HG03280 (cell line): ENCODE measurements around the gene BMP10.

Source experiments
- ATAC-seq: cut with Tn5 transposase; IDR thresholded peaks from one replicate; pipeline ENCODE4 v1.9.1; 2021; ENCODE audit warnings: mild to moderate bottlenecking, moderate library complexity; ENCODE audit not compliant: unreplicated experiment

Gene BMP10

GRCh38 chr2:68855550-68855949 is 15.6 kb downstream of the BMP10 start:
- no peak for ATAC-seq

GRCh38 chr2:68854476-68854875 is 16.7 kb downstream of the BMP10 start:
- ATAC-seq: no peak

DNA sequence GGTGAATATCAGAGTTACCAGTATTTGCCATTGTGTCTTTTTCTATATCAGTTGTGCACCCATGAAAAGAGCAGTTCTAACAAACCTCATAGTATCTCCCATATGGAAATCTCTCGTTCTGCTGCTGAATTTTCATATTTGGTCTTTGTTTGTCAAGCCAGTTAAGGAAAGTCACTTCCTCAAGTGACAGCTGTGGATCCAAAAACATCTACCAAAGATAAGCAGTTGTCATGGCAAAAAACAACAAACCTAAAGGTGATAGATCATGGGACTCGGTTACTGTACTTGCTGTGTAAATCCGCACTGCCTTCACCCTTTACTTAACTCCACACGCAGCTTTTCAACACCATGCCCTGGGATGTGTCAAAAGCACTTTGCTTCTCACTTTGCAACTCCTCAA is 17.3 kb downstream of the BMP10 start:
- no peak for ATAC-seq

- no peak for ATAC-seq
Observed at GRCh38 chr2:68853035-68853434, 18.2 kb downstream of the BMP10 start.

GRCh38 chr2:68850524-68850923 is 20.7 kb downstream of the BMP10 start:
- ATAC-seq: no peak

DNA sequence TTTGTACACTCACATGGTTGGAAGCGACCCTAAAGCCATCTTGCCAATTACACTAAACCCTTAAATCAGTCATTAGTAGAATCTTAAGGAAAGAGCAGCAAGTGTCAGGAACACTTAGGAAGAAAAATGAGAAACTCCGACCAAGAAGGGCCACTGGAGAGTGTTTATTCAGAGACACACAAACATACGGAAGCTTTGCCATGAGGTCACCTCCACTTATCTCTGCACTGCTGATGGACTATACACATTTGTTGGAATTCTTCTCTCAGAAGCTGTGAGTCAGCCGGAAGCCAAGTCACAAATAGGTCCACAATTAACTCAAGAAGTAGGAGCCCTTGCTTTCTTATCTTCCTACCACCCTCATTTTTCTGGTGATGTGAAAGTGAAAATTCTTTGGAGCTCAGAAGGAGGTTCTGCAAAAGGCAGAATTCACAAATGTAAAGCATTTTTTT is 21.6 kb downstream of the BMP10 start:
- no peak for ATAC-seq

GRCh38 chr2:68847751-68848150 is 23.4 kb downstream of the BMP10 start:
- no peak for ATAC-seq

GRCh38 chr2:68846091-68846490 is 25.1 kb downstream of the BMP10 start:
- no peak for ATAC-seq

GRCh38 chr2:68845043-68845442 is 26.2 kb downstream of the BMP10 start:
- no peak for ATAC-seq

- no peak for ATAC-seq
Observed at GRCh38 chr2:68839260-68839833, 31.9 kb downstream of the BMP10 start.

DNA sequence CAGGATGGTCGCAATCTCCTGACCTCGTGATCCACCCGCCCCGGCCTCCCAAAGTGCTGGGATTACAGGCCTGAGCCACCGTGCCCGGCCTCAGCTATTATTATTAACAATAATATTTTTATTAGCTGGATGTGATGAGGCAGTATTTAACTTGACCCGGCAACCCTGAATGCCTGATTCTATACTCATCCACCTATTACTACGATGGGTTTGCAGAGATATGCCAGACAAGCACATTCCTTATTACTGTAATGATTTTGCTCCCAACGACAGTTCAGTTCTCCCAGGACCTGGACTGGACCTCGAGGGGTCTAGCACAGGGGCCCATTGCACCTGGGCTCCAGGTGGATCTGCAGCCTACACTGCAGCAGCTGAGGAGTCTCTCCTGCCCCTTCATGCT is 32.6 kb downstream of the BMP10 start:
- ATAC-seq: no peak

GRCh38 chr2:68837861-68838341 is 33.3 kb downstream of the BMP10 start:
- ATAC-seq: peak; percentile 60

- ATAC-seq: no peak
Observed at GRCh38 chr2:68837164-68837860, 33.9 kb downstream of the BMP10 start.

DNA sequence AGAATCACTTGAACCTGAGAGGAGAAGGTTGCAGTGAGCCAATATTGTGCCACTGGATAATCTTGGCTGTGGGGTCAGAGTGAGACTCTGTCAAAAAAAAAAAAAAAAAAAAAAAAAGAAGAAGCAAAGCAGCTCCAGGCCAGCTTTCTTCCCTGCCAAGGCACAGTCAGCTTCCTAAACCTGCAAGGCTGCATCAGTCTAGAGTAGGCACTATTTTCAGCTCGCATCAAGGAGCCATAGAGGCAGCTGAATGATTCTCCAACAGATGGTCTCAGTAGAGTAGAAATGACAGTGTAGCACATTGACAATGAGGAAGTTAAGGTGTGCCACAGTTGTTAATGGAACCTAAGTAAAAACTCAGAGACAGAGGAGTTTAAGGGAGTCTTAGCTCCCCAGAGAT is 35.6 kb downstream of the BMP10 start:
- ATAC-seq: no peak

DNA sequence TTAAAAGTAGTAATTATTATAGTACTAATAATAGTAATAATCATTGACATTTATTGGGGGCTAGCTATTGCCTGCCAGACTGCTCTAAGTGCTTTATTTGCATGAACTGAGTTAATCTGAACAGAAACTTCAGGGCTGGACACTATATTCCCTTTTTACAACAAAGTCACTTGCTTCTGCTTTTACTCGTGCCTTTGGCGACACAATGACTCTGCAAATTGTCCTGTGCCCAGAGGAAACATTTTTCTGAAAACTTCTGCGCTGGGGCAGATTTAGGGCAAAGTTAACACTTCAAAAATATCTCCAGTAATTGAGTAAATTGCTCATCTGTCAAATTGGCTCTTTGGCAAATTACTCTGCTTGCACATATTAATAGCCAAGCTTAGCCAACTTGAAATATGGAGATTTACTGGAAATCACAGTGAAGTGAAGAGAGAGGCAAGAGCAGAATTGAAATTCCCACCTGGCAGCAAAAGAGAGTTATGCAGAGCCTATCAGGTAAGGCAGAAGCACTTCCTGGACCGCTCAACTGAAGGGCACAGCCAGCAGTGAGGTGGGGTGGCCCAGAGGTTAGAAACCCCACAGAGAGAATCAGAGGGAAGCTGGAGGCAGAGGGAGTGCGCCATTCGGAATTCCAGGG is 36.3 kb downstream of the BMP10 start:
- no peak for ATAC-seq

DNA sequence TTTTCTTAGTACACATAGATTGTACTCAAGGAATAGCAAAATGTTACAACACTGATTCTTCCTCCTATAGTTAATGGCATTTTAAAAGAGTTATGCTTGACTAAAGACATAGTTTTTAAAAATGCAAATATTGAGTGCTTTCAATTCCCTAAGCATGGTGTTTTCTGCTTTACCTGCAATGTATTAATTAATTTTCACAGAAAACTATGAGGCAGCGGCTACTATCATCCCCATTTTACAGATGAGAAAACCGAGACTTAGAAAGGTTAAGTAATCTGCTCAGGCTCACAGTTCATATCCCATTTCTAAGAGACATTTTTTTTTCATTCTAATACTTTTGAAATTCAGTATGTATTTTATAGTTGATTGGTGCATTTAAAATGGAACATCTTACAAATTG is 38.0 kb downstream of the BMP10 start:
- ATAC-seq: no peak

DNA sequence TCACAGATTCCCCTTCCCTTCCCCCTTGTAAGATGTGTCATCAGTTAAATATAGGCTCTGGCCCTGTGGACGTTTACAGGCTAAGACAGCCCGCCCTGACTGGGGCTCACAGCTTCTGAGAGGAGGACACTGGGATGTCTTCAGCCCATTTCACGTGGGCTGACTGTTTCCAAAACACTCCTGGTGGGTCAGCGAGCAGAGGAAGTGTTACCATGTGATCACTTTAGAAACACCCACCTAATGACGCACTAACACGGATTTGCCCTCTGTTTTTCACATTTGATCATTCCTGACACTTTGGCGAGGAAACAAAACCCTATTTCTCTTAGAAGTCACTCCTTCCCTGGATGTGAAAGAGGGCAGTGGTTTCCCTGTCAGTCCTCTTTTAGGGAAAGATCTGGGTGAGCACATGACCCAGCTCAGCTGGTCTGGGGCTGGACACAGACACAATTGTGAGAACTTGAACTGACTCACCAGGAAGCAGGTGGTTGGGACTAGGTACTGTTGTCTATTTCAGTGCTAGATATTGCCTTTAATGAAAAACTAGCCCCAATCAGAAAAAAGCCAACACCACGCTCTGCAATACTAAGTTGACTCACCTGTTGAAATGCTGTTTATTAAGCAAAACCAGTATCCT is 38.8 kb downstream of the BMP10 start:
- ATAC-seq: peak; percentile 65

DNA sequence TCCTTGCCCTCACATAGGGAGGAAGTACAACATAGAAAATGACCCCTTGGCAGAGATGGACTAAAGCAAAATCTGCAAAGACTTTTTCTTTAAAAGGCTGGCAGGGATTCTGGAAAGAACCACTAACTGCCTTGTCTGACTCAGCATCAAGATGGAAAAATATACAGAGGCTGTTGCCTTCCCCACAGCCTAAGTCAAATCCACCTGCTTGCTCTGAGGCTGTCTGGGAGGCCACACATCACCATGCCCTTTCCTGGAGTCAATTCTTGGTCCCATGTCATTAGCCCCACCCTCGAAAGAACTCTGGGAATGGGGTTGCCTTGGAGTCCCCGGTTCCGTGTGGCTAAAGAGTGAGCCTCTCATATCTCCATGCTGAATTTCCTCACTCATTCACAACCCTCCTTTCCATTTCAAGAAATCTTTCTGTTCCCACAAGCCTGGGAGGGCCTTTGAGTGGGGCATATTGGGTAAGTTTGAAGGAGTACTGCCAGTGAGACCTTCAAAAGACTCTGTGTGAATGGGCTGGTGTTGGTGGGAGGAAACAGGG is 39.4 kb downstream of the BMP10 start:
- no peak for ATAC-seq

- no peak for ATAC-seq
Observed at GRCh38 chr2:68829749-68830148, 41.4 kb downstream of the BMP10 start.

GRCh38 chr2:68828887-68829708 is 42.1 kb downstream of the BMP10 start:
- no peak for ATAC-seq

- no peak for ATAC-seq
Observed at GRCh38 chr2:68827666-68828065, 43.5 kb downstream of the BMP10 start.
